Measurements from ENCODE around the gene DGKA. TPM values are rescaled to one million over a fixed set of nuclear protein-coding genes. Genes with fewer than 3 reads are reported as not detected.
"Not testable (repeated sequence)": the region's sequence is repeated elsewhere in the genome, so short reads cannot be mapped to it uniquely, and the experiment has no call there.

DGKA gene
- total RNA-seq, 1 donor from 2014 or later, result 57.5 TPM

DNA sequence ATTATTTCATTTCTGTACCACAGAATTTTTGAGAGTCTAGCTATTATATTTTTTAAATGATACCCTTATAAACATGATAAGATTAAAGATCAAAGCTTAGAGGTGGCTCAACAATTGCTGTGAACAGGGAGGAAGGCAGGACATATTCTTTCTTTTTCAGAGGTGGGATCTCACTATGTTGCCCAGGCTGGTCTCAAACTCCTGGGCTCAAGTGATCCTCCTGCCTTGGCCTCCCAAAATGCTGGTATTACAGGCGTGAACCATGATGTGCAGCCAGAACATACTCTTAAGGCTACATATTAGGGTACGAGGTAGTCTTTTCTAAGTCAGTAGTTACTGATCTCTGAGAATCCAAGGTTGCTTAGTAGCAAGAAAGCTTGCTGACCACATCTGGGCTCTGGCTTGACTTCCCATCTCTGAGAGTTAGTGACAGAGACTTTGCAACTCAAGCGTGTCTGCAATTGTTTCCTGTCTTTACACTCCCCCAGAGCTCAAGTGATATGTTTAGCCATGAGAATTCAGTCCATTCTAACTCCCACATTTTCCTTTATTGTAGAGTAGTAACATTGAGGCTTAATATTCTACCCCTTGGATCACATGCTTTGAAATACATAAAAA lies 51.5 kb downstream of the DGKA start:
- H3K4me1 Mint-ChIP-seq (ENCODE audit: low read depth, unreplicated experiment), result peaks cover 8% of the 10 kb centered on the region
- TF ChIP-seq, protein P1, sequence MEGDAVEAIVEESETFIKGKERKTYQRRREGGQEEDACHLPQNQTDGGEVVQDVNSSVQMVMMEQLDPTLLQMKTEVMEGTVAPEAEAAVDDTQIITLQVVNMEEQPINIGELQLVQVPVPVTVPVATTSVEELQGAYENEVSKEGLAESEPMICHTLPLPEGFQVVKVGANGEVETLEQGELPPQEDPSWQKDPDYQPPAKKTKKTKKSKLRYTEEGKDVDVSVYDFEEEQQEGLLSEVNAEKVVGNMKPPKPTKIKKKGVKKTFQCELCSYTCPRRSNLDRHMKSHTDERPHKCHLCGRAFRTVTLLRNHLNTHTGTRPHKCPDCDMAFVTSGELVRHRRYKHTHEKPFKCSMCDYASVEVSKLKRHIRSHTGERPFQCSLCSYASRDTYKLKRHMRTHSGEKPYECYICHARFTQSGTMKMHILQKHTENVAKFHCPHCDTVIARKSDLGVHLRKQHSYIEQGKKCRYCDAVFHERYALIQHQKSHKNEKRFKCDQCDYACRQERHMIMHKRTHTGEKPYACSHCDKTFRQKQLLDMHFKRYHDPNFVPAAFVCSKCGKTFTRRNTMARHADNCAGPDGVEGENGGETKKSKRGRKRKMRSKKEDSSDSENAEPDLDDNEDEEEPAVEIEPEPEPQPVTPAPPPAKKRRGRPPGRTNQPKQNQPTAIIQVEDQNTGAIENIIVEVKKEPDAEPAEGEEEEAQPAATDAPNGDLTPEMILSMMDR (IDR thresholded peaks at IDR 0.05; ENCODE audit: partially characterized antibody, unreplicated experiment), result no peak
- no peak for DNase-seq
- no peaks in the 10 kb centered on the region for H3K36me3 Mint-ChIP-seq (ENCODE audit: unreplicated experiment)
- no peaks in the 10 kb centered on the region for H3K9me3 Mint-ChIP-seq (ENCODE audit: unreplicated experiment)
- no peak overlapping the region for H3K4me3 Mint-ChIP-seq (ENCODE audit: unreplicated experiment)
- H3K27ac Mint-ChIP-seq (ENCODE audit: unreplicated experiment), result no peak overlapping the region
- peaks cover 2% of the 10 kb centered on the region for H3K27me3 Mint-ChIP-seq (ENCODE audit: unreplicated experiment)

DNA sequence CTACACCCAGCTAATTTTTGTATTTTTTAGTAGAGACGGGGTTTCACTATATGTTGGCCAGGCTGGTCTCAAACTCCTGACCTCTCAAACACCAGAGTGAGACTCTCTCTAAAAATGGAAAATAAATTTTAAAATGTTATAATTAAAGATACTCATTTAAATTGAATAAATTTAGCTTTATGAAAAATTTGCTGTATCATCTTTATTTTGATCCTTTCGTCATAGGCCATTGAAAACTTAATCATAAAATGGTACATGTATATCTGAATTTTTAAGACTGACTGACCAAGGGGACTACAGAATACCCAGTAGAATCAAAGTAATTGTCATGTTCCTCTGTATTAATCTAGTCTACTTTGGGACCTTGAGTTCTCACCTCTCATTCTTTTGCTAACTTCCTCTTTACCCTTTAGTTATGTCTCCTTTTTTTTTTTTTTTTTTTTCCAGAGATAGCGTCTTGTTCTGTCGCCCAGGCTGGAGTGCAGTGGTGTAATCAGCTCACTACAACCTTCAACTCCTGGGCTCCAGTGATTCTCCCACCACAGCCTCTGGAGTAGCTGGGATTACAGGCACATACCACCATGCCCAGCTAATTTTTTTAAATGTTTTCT lies 52.4 kb downstream of the DGKA start:
- peaks cover 2% of the 10 kb centered on the region for H3K27me3 Mint-ChIP-seq (ENCODE audit: unreplicated experiment)
- H3K4me3 Mint-ChIP-seq (ENCODE audit: unreplicated experiment), result no peak overlapping the region
- H3K27ac Mint-ChIP-seq (ENCODE audit: unreplicated experiment), result no peak overlapping the region

DNA sequence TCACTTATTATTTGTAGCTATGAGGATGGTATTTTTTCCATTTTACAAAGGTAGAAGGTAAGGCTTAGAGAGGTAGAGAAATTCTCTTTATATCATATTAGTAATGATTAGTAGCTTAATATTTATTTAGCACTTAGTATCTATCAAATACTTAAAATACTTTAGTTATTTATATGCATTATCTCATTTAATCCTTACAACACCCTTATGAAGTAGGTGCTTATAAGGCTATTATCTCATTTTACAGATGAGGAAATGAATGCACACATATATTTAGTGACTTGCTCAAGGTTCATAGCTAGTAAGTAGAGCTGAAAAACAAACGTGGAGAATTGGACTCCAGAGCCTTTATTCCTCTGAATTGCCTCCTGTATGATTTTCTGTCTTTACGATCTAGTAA lies 53.9 kb downstream of the DGKA start:
- H3K36me3 Mint-ChIP-seq (ENCODE audit: unreplicated experiment), result no peaks in the 10 kb centered on the region
- H3K9me3 Mint-ChIP-seq (ENCODE audit: unreplicated experiment), result no peaks in the 10 kb centered on the region
- peaks cover 2% of the 10 kb centered on the region for H3K27me3 Mint-ChIP-seq (ENCODE audit: unreplicated experiment)
- H3K4me3 Mint-ChIP-seq (ENCODE audit: unreplicated experiment), result no peak overlapping the region
- no peak for DNase-seq
- H3K4me1 Mint-ChIP-seq (ENCODE audit: low read depth, unreplicated experiment), result peaks cover 5% of the 10 kb centered on the region
- no peak overlapping the region for H3K27ac Mint-ChIP-seq (ENCODE audit: unreplicated experiment)
- TF ChIP-seq, protein P1 (IDR thresholded peaks at IDR 0.05; ENCODE audit: partially characterized antibody, unreplicated experiment), result no peak

More for the DNA sequence above, 52.4 kb downstream of the DGKA start:
- H3K36me3 Mint-ChIP-seq (ENCODE audit: unreplicated experiment), result no peaks in the 10 kb centered on the region
- H3K4me1 Mint-ChIP-seq (ENCODE audit: low read depth, unreplicated experiment), result peaks cover 5% of the 10 kb centered on the region
- no peak for DNase-seq
- TF ChIP-seq, protein P1 (IDR thresholded peaks at IDR 0.05; ENCODE audit: partially characterized antibody, unreplicated experiment), result no peak
- H3K9me3 Mint-ChIP-seq (ENCODE audit: unreplicated experiment), result no peaks in the 10 kb centered on the region

DNA sequence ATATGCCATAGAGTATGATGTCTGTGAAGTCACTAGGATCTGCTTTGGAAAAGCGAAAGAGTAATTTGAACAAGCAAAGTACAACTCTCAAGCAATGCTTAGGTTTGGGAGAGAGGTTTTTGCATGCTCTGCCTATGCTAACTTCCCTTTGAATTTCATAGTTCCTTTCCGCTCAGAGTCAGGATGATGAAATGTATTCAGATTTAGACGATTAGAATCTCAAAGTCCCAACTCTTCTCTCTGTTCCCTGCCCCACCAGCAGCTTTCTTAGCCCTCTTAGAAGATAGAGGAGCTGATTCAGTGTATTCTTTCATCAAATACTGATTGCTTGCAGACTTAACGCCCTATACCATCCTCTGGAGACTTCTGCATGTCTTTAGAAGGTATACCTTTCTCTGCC lies 54.4 kb downstream of the DGKA start:
- Mint-ChIP-seq H3K9me3 (ENCODE audit: unreplicated experiment) (no peaks in the 10 kb centered on the region), H3K4me3 (ENCODE audit: unreplicated experiment) (no peak overlapping the region), H3K36me3 (ENCODE audit: unreplicated experiment) (no peaks in the 10 kb centered on the region)

DNA sequence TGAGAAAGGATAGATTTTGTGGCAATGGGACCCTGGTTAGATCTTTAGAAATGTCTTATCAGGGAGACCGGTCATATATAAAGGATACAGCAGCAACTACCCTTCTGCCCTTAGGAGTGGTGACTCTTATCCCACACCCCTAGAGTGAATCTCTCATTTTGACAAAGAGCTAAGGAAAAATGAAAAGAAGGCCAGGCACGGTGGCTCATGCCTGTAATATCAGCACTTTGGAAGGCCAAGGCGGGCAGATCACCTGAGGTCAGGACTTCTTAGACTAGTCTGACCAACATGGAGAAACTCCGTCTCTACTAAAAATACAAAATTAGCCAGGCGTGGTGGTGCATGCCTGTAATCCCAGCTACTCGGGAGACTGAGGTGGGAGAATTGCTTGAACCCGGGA lies 55.0 kb downstream of the DGKA start:
- H3K4me1 Mint-ChIP-seq (ENCODE audit: low read depth, unreplicated experiment); H3K27me3 Mint-ChIP-seq (ENCODE audit: unreplicated experiment); H3K4me3 Mint-ChIP-seq (ENCODE audit: unreplicated experiment); H3K9me3 Mint-ChIP-seq (ENCODE audit: unreplicated experiment); DNase-seq; H3K36me3 Mint-ChIP-seq (ENCODE audit: unreplicated experiment): not testable (repeated sequence)
- peak overlapping the region; percentile 53 for H3K27ac Mint-ChIP-seq (ENCODE audit: unreplicated experiment)

More for the DNA sequence above, 54.4 kb downstream of the DGKA start:
- H3K27me3 Mint-ChIP-seq (ENCODE audit: unreplicated experiment), result peaks cover 2% of the 10 kb centered on the region
- DNase-seq, result no peak
- H3K4me1 Mint-ChIP-seq (ENCODE audit: low read depth, unreplicated experiment), result peaks cover 5% of the 10 kb centered on the region
- no peak overlapping the region for H3K27ac Mint-ChIP-seq (ENCODE audit: unreplicated experiment)
- TF ChIP-seq, protein P1 (IDR thresholded peaks at IDR 0.05; ENCODE audit: partially characterized antibody, unreplicated experiment), result no peak

Measured in glutamatergic neuron (in vitro differentiated cells).